ENCODE measurements around the gene HSP90B1. TPM values are rescaled to one million over a fixed set of nuclear protein-coding genes. Genes with fewer than 3 reads are reported as not detected.

The HSP90B1 gene
- total and polyA plus RNA-seq, 10 of the 15 experiments (the other 5 are each of a cell fraction or from before 2014, with no cell fraction given), result 254 to 968 (median 560) TPM

DNA sequence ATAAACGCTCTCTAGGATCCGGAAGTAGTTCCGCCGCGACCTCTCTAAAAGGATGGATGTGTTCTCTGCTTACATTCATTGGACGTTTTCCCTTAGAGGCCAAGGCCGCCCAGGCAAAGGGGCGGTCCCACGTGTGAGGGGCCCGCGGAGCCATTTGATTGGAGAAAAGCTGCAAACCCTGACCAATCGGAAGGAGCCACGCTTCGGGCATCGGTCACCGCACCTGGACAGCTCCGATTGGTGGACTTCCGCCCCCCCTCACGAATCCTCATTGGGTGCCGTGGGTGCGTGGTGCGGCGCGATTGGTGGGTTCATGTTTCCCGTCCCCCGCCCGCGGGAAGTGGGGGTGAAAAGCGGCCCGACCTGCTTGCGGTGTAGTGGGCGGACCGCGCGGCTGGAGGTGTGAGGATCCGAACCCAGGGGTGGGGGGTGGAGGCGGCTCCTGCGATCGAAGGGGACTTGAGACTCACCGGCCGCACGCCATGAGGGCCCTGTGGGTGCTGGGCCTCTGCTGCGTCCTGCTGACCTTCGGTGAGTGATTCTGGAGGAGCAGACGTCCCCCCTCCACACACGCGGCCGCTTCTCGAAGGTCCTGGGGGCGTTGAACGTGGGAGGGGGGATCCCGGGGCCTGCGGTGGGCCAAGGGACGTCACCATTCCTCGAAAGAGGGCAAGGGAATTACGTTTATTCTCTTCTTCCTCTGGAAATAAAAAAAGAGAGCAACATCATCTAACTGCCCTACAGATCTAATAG lies at the start of gene HSP90B1 (continued):
- peak; percentile 67 for TF ChIP-seq SKIL (IDR thresholded peaks at IDR 0.05; ENCODE audit: low read depth, poor library complexity, severe bottlenecking)
- TF ChIP-seq ZNF274 (IDR thresholded peaks at IDR 0.05; ENCODE audit: insufficient read depth, insufficient read length), result no peak
- no peak for TF ChIP-seq ZNF24 (IDR thresholded peaks at IDR 0.05)
- peak; percentile 73 for TF ChIP-seq POLR2AphosphoS2 (IDR thresholded peaks at IDR 0.05; ENCODE audit: low read depth, low read length)
- TF ChIP-seq SUZ12 (IDR thresholded peaks at IDR 0.05; ENCODE audit: unreplicated experiment), result no peak
- TF ChIP-seq BCL11A (IDR thresholded peaks at IDR 0.05; ENCODE audit: low read depth, low read length), result peak; percentile 77
- no peak for TF ChIP-seq HDAC2 (IDR thresholded peaks at IDR 0.05)
- TF ChIP-seq POLR2A (IDR thresholded peaks at IDR 0.05; ENCODE audit: low read depth, low read length), result peak; percentile 98
- TF ChIP-seq MEF2A (IDR thresholded peaks at IDR 0.05; ENCODE audit: insufficient read depth, low read depth, low read length), result 0 out of 2 replicates have a peak, but pooled peaks have one; percentile 55
- TF ChIP-seq HSF1 (IDR thresholded peaks at IDR 0.05; ENCODE audit: low read depth, low read length), result no peak
- TF ChIP-seq, protein P1, sequence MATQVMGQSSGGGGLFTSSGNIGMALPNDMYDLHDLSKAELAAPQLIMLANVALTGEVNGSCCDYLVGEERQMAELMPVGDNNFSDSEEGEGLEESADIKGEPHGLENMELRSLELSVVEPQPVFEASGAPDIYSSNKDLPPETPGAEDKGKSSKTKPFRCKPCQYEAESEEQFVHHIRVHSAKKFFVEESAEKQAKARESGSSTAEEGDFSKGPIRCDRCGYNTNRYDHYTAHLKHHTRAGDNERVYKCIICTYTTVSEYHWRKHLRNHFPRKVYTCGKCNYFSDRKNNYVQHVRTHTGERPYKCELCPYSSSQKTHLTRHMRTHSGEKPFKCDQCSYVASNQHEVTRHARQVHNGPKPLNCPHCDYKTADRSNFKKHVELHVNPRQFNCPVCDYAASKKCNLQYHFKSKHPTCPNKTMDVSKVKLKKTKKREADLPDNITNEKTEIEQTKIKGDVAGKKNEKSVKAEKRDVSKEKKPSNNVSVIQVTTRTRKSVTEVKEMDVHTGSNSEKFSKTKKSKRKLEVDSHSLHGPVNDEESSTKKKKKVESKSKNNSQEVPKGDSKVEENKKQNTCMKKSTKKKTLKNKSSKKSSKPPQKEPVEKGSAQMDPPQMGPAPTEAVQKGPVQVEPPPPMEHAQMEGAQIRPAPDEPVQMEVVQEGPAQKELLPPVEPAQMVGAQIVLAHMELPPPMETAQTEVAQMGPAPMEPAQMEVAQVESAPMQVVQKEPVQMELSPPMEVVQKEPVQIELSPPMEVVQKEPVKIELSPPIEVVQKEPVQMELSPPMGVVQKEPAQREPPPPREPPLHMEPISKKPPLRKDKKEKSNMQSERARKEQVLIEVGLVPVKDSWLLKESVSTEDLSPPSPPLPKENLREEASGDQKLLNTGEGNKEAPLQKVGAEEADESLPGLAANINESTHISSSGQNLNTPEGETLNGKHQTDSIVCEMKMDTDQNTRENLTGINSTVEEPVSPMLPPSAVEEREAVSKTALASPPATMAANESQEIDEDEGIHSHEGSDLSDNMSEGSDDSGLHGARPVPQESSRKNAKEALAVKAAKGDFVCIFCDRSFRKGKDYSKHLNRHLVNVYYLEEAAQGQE (IDR thresholded peaks at IDR 0.05; ENCODE audit: low read depth, low read length), result no peak
- 0 out of 2 replicates have a peak, but pooled peaks have one; percentile 5 for TF ChIP-seq ESRRA (IDR thresholded peaks at IDR 0.05; ENCODE audit: low read length)
- peak; percentile 80 for TF ChIP-seq NR2F1 (conservative IDR thresholded peaks at IDR 0.05)
- TF ChIP-seq FOS (IDR thresholded peaks at IDR 0.05; ENCODE audit: borderline replicate concordance, extremely low read depth, insufficient read length), result peak; percentile 74
- TF ChIP-seq YY1 (IDR thresholded peaks at IDR 0.05; ENCODE audit: low read depth, low read length), result peak; percentile 82; the same call in 1 of the 2 replicates
- 0 out of 4 replicates have a peak, but pooled peaks of 1 of the 2 experiments have one; percentile 30 for TF ChIP-seq ETV6 (conservative IDR thresholded peaks at IDR 0.05 in 1 of 2, IDR thresholded peaks at IDR 0.05 in 1 of 2; ENCODE audit: borderline replicate concordance in 1 of 2, low read depth in 1 of 2)
- peak; percentile 81; the same call in 1 of the 2 replicates for TF ChIP-seq TCF12 (IDR thresholded peaks at IDR 0.05; ENCODE audit: low read depth, low read length)
- TF ChIP-seq BHLHE40 (IDR thresholded peaks at IDR 0.05; ENCODE audit: borderline replicate concordance in 1 of 2, low read depth in 2 of 2, low read length in 1 of 2), result peak; percentile 51 to 89; a peak in 2 of 4 replicates
- TF ChIP-seq, protein P2, sequence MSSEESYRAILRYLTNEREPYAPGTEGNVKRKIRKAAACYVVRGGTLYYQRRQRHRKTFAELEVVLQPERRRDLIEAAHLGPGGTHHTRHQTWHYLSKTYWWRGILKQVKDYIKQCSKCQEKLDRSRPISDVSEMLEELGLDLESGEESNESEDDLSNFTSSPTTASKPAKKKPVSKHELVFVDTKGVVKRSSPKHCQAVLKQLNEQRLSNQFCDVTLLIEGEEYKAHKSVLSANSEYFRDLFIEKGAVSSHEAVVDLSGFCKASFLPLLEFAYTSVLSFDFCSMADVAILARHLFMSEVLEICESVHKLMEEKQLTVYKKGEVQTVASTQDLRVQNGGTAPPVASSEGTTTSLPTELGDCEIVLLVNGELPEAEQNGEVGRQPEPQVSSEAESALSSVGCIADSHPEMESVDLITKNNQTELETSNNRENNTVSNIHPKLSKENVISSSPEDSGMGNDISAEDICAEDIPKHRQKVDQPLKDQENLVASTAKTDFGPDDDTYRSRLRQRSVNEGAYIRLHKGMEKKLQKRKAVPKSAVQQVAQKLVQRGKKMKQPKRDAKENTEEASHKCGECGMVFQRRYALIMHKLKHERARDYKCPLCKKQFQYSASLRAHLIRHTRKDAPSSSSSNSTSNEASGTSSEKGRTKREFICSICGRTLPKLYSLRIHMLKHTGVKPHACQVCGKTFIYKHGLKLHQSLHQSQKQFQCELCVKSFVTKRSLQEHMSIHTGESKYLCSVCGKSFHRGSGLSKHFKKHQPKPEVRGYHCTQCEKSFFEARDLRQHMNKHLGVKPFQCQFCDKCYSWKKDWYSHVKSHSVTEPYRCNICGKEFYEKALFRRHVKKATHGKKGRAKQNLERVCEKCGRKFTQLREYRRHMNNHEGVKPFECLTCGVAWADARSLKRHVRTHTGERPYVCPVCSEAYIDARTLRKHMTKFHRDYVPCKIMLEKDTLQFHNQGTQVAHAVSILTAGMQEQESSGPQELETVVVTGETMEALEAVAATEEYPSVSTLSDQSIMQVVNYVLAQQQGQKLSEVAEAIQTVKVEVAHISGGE (CRISPR knock-in tag; IDR thresholded peaks at IDR 0.05), result no peak
